Astrocyte (in vitro differentiated cells and primary cell): ENCODE results near the gene NPTXR. TPM values are rescaled to one million over a fixed set of nuclear protein-coding genes. Genes with fewer than 3 reads are reported as not detected.
A peak's percentile ranks its signal among the peaks of the same experiment; 100 is the strongest.

Experiments
- DNase-seq: peaks from one replicate; pipeline ENCODE4 v3.0.0-alpha.2; 2010; ENCODE audit warnings: low read depth
- FAIRE-seq: peaks from 2 replicates; lab custom pipeline; 2011; peaks lifted over from hg19 to GRCh38; lab: Jason Lieb, UNC
- H2AFZ ChIP-seq: 2 replicates; pipeline ENCODE4 v1.6.0; 2012; ENCODE audit warnings: low read depth, low read length, inconsistent platforms
- H3K27ac ChIP-seq: 2 replicates; pipeline ENCODE4 v1.5.1; 2011; ENCODE audit warnings: low read depth, low read length, inconsistent platforms
- H3K27me3 ChIP-seq: 2 replicates; pipeline ENCODE4 v1.6.0; 2011; ENCODE audit warnings: low read length, inconsistent platforms; ENCODE audit not compliant: insufficient read depth
- H3K36me3 ChIP-seq: 2 replicates; pipeline ENCODE4 v1.5.1; 2011; ENCODE audit warnings: low read length, inconsistent platforms; ENCODE audit not compliant: insufficient read depth
- H3K4me1 ChIP-seq: 2 replicates; pipeline ENCODE4 v1.5.1; 2011; ENCODE audit warnings: low read length, inconsistent platforms; ENCODE audit not compliant: insufficient read depth
- H3K4me2 ChIP-seq: 2 replicates; pipeline ENCODE4 v1.6.0; 2012; ENCODE audit warnings: low read length, inconsistent platforms
- H3K4me3 ChIP-seq: 2 replicates; pipeline ENCODE4 v1.5.1; 2011; ENCODE audit warnings: low read depth, mild to moderate bottlenecking, low read length, inconsistent platforms; ENCODE audit not compliant: insufficient read depth
- H3K79me2 ChIP-seq: 2 replicates; pipeline ENCODE4 v1.6.0; 2012; ENCODE audit warnings: mild to moderate bottlenecking, low read length, inconsistent platforms; ENCODE audit not compliant: insufficient read depth
- H3K9ac ChIP-seq: 2 replicates; pipeline ENCODE4 v1.6.0; 2012; ENCODE audit warnings: mild to moderate bottlenecking, low read length, inconsistent platforms
- H3K9me3 ChIP-seq: 2 replicates; pipeline ENCODE4 v1.5.1; 2012; ENCODE audit warnings: low read depth, mild to moderate bottlenecking, low read length, inconsistent platforms; ENCODE audit not compliant: insufficient read depth
- H4K20me1 ChIP-seq: 2 replicates; pipeline ENCODE4 v1.6.0; 2012; ENCODE audit warnings: low read length, inconsistent platforms; ENCODE audit not compliant: insufficient read depth
- H3K27ac Mint-ChIP-seq: one replicate; pipeline ENCODE4 v1.8.0; 2021; ENCODE audit warnings: mild to moderate bottlenecking, mixed read lengths; ENCODE audit not compliant: unreplicated experiment
- H3K27me3 Mint-ChIP-seq: one replicate; pipeline ENCODE4 v1.8.0; 2021; ENCODE audit warnings: low read depth, mixed read lengths; ENCODE audit not compliant: unreplicated experiment
- H3K36me3 Mint-ChIP-seq: one replicate; pipeline ENCODE4 v1.8.0; 2021; ENCODE audit warnings: low read depth, mixed read lengths; ENCODE audit not compliant: unreplicated experiment
- H3K4me1 Mint-ChIP-seq: one replicate; pipeline ENCODE4 v1.8.0; 2021; ENCODE audit warnings: low read depth, mixed read lengths; ENCODE audit not compliant: unreplicated experiment
- H3K4me3 Mint-ChIP-seq: one replicate; pipeline ENCODE4 v1.8.0; 2021; ENCODE audit warnings: mild to moderate bottlenecking, moderate library complexity, mixed read lengths; ENCODE audit not compliant: unreplicated experiment
- H3K9me3 Mint-ChIP-seq: one replicate; pipeline ENCODE4 v1.8.0; 2021; ENCODE audit warnings: mild to moderate bottlenecking, mixed read lengths; ENCODE audit not compliant: unreplicated experiment
- EZH2 ChIP-seq: IDR thresholded peaks from 2 replicates; pipeline ENCODE4 v1.6.1; 2012; ENCODE audit warnings: mild to moderate bottlenecking, low read length, inconsistent platforms; ENCODE audit not compliant: insufficient read depth
- total RNA-seq: library from RNA; stranded (reverse); gene quantifications from 2 replicates; pipeline ENCODE4 v1.2.1, GENCODE V29; 2021
- TF ChIP-seq, protein P1 (sequence below): IDR thresholded peaks from 2 replicates; pipeline ENCODE4 v1.5.1; 2011; ENCODE audit warnings: low read depth, mild to moderate bottlenecking, inconsistent platforms, low read length, moderate library complexity; ENCODE audit not compliant: insufficient read depth

Gene NPTXR
- total RNA-seq, 1 donor from 2014 or later = 5.4 TPM

DNA sequence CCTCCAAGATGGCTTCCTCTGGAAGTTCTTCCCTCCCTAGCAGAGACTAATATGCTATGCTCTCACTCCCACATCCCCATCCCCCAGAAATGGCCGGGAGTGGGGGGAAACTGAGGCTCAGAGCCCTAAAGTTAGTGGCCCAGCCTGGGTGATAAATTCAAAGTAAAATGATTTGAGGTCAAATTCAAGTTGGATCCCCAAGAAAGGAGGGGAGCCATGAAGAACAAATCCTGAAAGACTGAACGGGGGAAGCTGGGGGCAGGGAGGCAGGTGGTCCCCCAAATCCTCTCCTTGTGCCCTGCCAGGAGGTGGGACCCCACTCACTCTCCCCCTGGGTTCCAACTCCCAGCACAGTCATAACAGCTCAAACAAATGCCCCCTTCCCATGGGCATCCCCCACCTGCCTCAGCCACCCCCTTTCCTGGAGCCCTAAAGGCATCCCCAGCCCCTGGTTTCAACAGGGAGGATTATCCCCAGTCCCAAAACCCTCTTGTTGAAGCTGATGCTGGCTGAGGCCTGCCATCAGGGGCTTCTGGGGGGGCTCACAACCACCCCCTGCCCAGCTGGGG, 27.0 kb upstream of the NPTXR start:
- peak overlapping the region; percentile 76 for H3K4me3 ChIP-seq
- H3K27me3 Mint-ChIP-seq = no peaks in the 10 kb centered on the region
- peaks cover 2% of the 10 kb centered on the region for H3K36me3 Mint-ChIP-seq
- TF ChIP-seq EZH2 = no peak
- H3K9ac ChIP-seq = peak overlapping the region; percentile 83
- H3K4me3 Mint-ChIP-seq = peak overlapping the region; percentile 91
- no peak overlapping the region for H3K27ac ChIP-seq
- peaks cover 14% of the 10 kb centered on the region for H3K27me3 ChIP-seq
- no peaks in the 10 kb centered on the region for H3K36me3 ChIP-seq
- peaks cover 10% of the 10 kb centered on the region for H3K4me1 ChIP-seq
- DNase-seq (no peak), FAIRE-seq (no peak)
- peak overlapping the region; percentile 98 for H3K4me2 ChIP-seq
- H2AFZ ChIP-seq = no peak overlapping the region
- peaks cover 9% of the 10 kb centered on the region for H3K4me1 Mint-ChIP-seq
- H3K9me3 ChIP-seq = no peaks in the 10 kb centered on the region
- peaks cover 43% of the 10 kb centered on the region for H4K20me1 ChIP-seq
- H3K27ac Mint-ChIP-seq = peak overlapping the region; percentile 69
- peaks cover 28% of the 10 kb centered on the region for H3K79me2 ChIP-seq
- H3K9me3 Mint-ChIP-seq = no peaks in the 10 kb centered on the region

DNA sequence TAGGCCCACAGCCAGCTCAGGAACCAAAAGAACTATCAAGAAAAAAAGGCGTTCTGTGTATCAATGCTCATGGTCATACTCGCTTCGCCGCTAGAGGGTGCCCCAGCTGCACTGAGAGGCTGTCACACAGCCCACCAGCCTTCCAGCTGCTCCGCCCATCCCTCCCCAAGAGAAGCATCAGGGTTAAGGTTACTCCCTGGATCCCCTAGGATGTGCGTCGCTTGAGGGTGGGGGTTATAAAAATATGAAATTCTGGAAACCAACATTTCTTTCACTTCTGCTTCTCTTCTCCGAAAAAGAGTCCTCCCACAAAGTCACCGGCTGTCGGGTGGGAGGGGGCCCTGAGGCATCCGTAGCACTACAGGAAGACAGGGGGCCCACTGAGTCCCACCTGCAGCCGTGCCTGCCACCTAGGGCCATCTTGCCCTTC, 26.5 kb upstream of the NPTXR start:
- H3K27ac Mint-ChIP-seq = peak overlapping the region; percentile 69
- peak overlapping the region; percentile 76 for H3K4me3 ChIP-seq
- FAIRE-seq = peak; percentile 39

DNA sequence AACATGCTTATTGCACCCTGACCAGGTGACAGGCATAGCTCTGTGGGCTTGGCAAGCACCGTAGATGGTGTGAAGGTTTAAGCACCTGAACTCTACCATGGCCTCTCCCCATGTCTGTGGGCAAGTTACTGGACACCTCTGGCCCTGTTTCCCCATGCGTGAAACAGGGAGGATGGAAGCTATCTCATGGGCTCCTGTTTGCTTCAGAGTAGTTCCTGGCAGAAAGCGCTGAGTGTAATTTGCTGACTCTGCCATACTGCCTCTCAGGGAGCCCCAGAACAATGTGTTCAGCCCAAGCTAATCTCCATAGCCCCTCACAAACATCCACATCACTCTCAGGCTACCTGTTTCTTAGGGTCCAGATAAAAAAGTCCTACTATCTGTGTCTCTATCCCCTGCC, 25.8 kb upstream of the NPTXR start:
- peaks cover 32% of the 10 kb centered on the region for H3K79me2 ChIP-seq
- H3K4me3 Mint-ChIP-seq = no peak overlapping the region
- H3K27ac Mint-ChIP-seq = no peak overlapping the region
- no peaks in the 10 kb centered on the region for H3K27me3 Mint-ChIP-seq
- DNase-seq (no peak), FAIRE-seq (no peak)
- no peaks in the 10 kb centered on the region for H3K9me3 ChIP-seq
- TF ChIP-seq, protein P1, sequence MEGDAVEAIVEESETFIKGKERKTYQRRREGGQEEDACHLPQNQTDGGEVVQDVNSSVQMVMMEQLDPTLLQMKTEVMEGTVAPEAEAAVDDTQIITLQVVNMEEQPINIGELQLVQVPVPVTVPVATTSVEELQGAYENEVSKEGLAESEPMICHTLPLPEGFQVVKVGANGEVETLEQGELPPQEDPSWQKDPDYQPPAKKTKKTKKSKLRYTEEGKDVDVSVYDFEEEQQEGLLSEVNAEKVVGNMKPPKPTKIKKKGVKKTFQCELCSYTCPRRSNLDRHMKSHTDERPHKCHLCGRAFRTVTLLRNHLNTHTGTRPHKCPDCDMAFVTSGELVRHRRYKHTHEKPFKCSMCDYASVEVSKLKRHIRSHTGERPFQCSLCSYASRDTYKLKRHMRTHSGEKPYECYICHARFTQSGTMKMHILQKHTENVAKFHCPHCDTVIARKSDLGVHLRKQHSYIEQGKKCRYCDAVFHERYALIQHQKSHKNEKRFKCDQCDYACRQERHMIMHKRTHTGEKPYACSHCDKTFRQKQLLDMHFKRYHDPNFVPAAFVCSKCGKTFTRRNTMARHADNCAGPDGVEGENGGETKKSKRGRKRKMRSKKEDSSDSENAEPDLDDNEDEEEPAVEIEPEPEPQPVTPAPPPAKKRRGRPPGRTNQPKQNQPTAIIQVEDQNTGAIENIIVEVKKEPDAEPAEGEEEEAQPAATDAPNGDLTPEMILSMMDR = no peak
- TF ChIP-seq EZH2 = no peak
- H3K9ac ChIP-seq = no peak overlapping the region
- H3K36me3 ChIP-seq = no peaks in the 10 kb centered on the region
- H3K4me1 Mint-ChIP-seq = peaks cover 9% of the 10 kb centered on the region
- H3K4me2 ChIP-seq = peak overlapping the region; percentile 98
- H3K4me3 ChIP-seq = no peak overlapping the region
- H4K20me1 ChIP-seq = peaks cover 55% of the 10 kb centered on the region
- H3K27me3 ChIP-seq = peaks cover 9% of the 10 kb centered on the region
- no peaks in the 10 kb centered on the region for H3K9me3 Mint-ChIP-seq
- no peak overlapping the region for H2AFZ ChIP-seq
- H3K4me1 ChIP-seq = peaks cover 16% of the 10 kb centered on the region
- H3K36me3 Mint-ChIP-seq = peaks cover 2% of the 10 kb centered on the region
- no peak overlapping the region for H3K27ac ChIP-seq

More for the DNA sequence above, 26.5 kb upstream of the NPTXR start:
- peaks cover 12% of the 10 kb centered on the region for H3K27me3 ChIP-seq
- peaks cover 30% of the 10 kb centered on the region for H3K79me2 ChIP-seq
- peaks cover 2% of the 10 kb centered on the region for H3K36me3 Mint-ChIP-seq
- H3K36me3 ChIP-seq = no peaks in the 10 kb centered on the region
- H2AFZ ChIP-seq = no peak overlapping the region
- no peaks in the 10 kb centered on the region for H3K27me3 Mint-ChIP-seq
- peak overlapping the region; percentile 91 for H3K4me3 Mint-ChIP-seq
- no peaks in the 10 kb centered on the region for H3K9me3 ChIP-seq
- H4K20me1 ChIP-seq = peaks cover 49% of the 10 kb centered on the region
- H3K4me1 ChIP-seq = peaks cover 10% of the 10 kb centered on the region
- no peak for TF ChIP-seq EZH2
- TF ChIP-seq, protein P1 = peak; percentile 97
- peak overlapping the region; percentile 98 for H3K4me2 ChIP-seq
- no peak overlapping the region for H3K27ac ChIP-seq
- peak; percentile 48 for DNase-seq
- H3K9ac ChIP-seq = peak overlapping the region; percentile 83
- H3K9me3 Mint-ChIP-seq = no peaks in the 10 kb centered on the region
- H3K4me1 Mint-ChIP-seq = peaks cover 9% of the 10 kb centered on the region
